GM15510 (cell line): ENCODE measurements around the gene OXSR1.

Experiments used
- POLR2A ChIP-seq: IDR thresholded peaks from 3 replicates; pipeline ENCODE4 v1.6.1; 2011; ENCODE audit warnings: borderline replicate concordance; ENCODE audit not compliant: insufficient read length; ENCODE audit errors: extremely low read depth

The OXSR1 gene

GRCh38 chr3:38164952-38165721, at the start of gene OXSR1:
Gene OXSR1 (plus strand): TSS chr3:38165537. CDS start chr3:38165877, 340 bp downstream.
- peak; percentile 88 for TF ChIP-seq POLR2A

GRCh38 chr3:38115645-38116427, 49.5 kb upstream of the OXSR1 start:
- TF ChIP-seq POLR2A = no peak

GRCh38 chr3:38116471-38117162, 48.7 kb upstream of the OXSR1 start:
- no peak for TF ChIP-seq POLR2A

GRCh38 chr3:38117163-38117716, 48.1 kb upstream of the OXSR1 start:
- no peak for TF ChIP-seq POLR2A

GRCh38 chr3:38117748-38118420, 47.5 kb upstream of the OXSR1 start:
- no peak for TF ChIP-seq POLR2A

GRCh38 chr3:38118421-38119247, 46.7 kb upstream of the OXSR1 start:
- no peak for TF ChIP-seq POLR2A

GRCh38 chr3:38119248-38119544, 46.1 kb upstream of the OXSR1 start:
- no peak for TF ChIP-seq POLR2A

- TF ChIP-seq POLR2A = no peak
Observed at GRCh38 chr3:38119821-38120692, 45.3 kb upstream of the OXSR1 start.

- no peak for TF ChIP-seq POLR2A
Observed at GRCh38 chr3:38120693-38121450, 44.5 kb upstream of the OXSR1 start.

- TF ChIP-seq POLR2A = no peak
Observed at GRCh38 chr3:38121451-38121831, 43.9 kb upstream of the OXSR1 start.

GRCh38 chr3:38121832-38122461, 43.4 kb upstream of the OXSR1 start:
- no peak for TF ChIP-seq POLR2A
